22Rv1 (cell line): ENCODE data around the gene KLK3.

Experiments used
- CTCF ChIP-seq: fragments of 450-650 bp; IDR thresholded peaks from 2 replicates; pipeline ENCODE4 v1.5.1; 2017; ENCODE audit warnings: mild to moderate bottlenecking
- ZFX ChIP-seq: fragments of 450-650 bp; IDR thresholded peaks from 2 replicates; pipeline ENCODE4 v1.6.1; 2017; ENCODE audit warnings: antibody characterized with exemption, borderline replicate concordance

DNA sequence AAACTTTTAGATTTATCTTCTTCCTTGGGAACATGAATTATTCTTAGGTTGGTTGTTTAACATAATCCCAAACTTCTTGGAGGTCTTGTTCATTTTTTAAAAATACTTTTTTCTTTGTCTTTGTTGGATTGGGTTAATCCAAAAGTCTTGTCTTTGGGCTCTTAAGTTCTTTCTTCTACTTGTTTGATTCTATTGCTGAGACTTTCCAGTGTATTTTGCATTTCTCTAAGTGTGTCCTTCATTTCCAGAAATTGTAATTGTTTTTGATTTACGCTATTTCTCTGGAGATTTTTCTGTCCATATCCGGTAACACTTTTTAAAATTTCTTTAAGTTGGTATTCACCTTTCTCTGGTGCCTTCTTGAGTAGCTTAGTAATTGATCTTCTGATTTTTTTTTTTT lies 11.5 kb upstream of the KLK3 start:
- no peak for TF ChIP-seq CTCF
- no peak for TF ChIP-seq ZFX
